HFF-Myc (cell line): ENCODE data around the gene COL19A1.

Source experiments
- DNase-seq: peaks from one replicate; pipeline ENCODE4 v3.0.0-alpha.2; 2011; ENCODE audit warnings: low read depth; ENCODE audit errors: extremely low read depth
- H3K4me3 ChIP-seq: replicated peaks from 2 replicates; pipeline ENCODE4 v1.5.1; 2011; ENCODE audit warnings: low read depth, mild to moderate bottlenecking, control low read depth, low read length
- CTCF ChIP-seq: IDR thresholded peaks from 2 replicates; pipeline ENCODE4 v1.5.1; 2012; ENCODE audit warnings: mild to moderate bottlenecking, low read depth, low read length, control low read depth; ENCODE audit errors: missing control alignments

Gene COL19A1

GRCh38 chr6:70183538-70183937 lies 317.2 kb downstream of the COL19A1 start:
- no peak for TF ChIP-seq CTCF
- no peak for DNase-seq
- no peak overlapping the region for H3K4me3 ChIP-seq

- H3K4me3 ChIP-seq: no peak overlapping the region
- TF ChIP-seq CTCF: no peak
- no peak for DNase-seq
Observed at GRCh38 chr6:70184723-70185122, 318.4 kb downstream of the COL19A1 start.

GRCh38 chr6:70186461-70186860 lies 320.1 kb downstream of the COL19A1 start:
- no peak for TF ChIP-seq CTCF
- H3K4me3 ChIP-seq: no peak overlapping the region
- DNase-seq: no peak

- no peak for TF ChIP-seq CTCF
- DNase-seq: no peak
- H3K4me3 ChIP-seq: no peak overlapping the region
Observed at GRCh38 chr6:70188202-70188601, 321.8 kb downstream of the COL19A1 start.

- TF ChIP-seq CTCF: no peak
- no peak overlapping the region for H3K4me3 ChIP-seq
- DNase-seq: no peak
Observed at GRCh38 chr6:70194421-70194820, 328.1 kb downstream of the COL19A1 start.

GRCh38 chr6:70196531-70196930 lies 330.2 kb downstream of the COL19A1 start:
- DNase-seq: no peak
- H3K4me3 ChIP-seq: no peak overlapping the region
- no peak for TF ChIP-seq CTCF

- DNase-seq: no peak
- no peak overlapping the region for H3K4me3 ChIP-seq
- no peak for TF ChIP-seq CTCF
Observed at GRCh38 chr6:70198785-70199184, 332.4 kb downstream of the COL19A1 start.
